Left lung (tissue), 10 donors: Measurements from ENCODE around the gene MAP3K13. TPM values are rescaled to one million over a fixed set of nuclear protein-coding genes. Genes with fewer than 3 reads are reported as not detected.

Experiments used
- ATAC-seq: fragments of 200-7000 bp; cut with Tn5 transposase; one replicate; pipeline ENCODE4 v1.9.1; 2020; ENCODE audit warnings: moderate library complexity
- DNase-seq, 4 donors: peaks; one replicate each; pipeline ENCODE4 v3.0.0-alpha.2; 2013 to 2020
- H3K27ac ChIP-seq, 2 donors: fragments of 200-600 bp; sonication (generic) in 1 of 2; one replicate each; pipeline versions ENCODE4 v1.5.0 to v1.8.0; 2020 to 2021
- H3K27me3 ChIP-seq, 2 donors: fragments of 200-600 bp; sonication (generic) in 1 of 2; one replicate each; pipeline versions ENCODE4 v1.5.0 to v1.8.0; 2020 to 2021
- H3K36me3 ChIP-seq, 2 donors: fragments of 200-600 bp; sonication (generic) in 1 of 2; one replicate each; pipeline versions ENCODE4 v1.5.0 to v1.8.0; 2020 to 2021
- H3K4me1 ChIP-seq, 2 donors: fragments of 200-600 bp; one replicate each; pipeline ENCODE4 v1.8.0; 2021
- H3K4me3 ChIP-seq, 2 donors: fragments of 200-600 bp; sonication (generic) in 1 of 2; one replicate each; pipeline versions ENCODE4 v1.5.0 to v1.8.0; 2020 to 2021; ENCODE audit warnings: mild to moderate bottlenecking in 1 of 2
- H3K9me3 ChIP-seq, 2 donors: fragments of 200-600 bp; sonication (generic) in 1 of 2; one replicate each; pipeline versions ENCODE4 v1.5.0 to v1.8.0; 2020 to 2021
- CTCF ChIP-seq, 2 donors: fragments of 200-600 bp; sonication (generic) in 1 of 2; IDR thresholded peaks; one replicate each; pipeline versions ENCODE4 v1.5.0 to v1.8.0; 2021; ENCODE audit warnings: antibody characterized with exemption in 2 of 2
- intact Hi-C, 2 donors: fragments of 100-400 bp; cut with DNase I; formaldehyde crosslinking; loops; one replicate each; pipeline versions ENCODE4 v1.11.2 to v1.14.2; 2022
- polyA plus RNA-seq, 6 donors: library from polyadenylated mRNA; unstranded; fragments of 120-200 nt; gene quantifications; one replicate each; pipeline ENCODE4 v1.2.1, GENCODE V29; 2013; ENCODE audit not compliant: insufficient read length in 6 of 6
- total RNA-seq, 2 donors: library from RNA; stranded (reverse); fragmentation: NEBNext Ultra II Directional; extraction: Animal tissue kit (Norgen Biotek cat#: 25700); gene quantifications; one replicate each; pipeline ENCODE4 v1.2.1, GENCODE V29; 2021
- donor health status: DM: no; HTN: yes; CAD: no.
- donor health status: DM: no; HTN: no; CAD: no.

The MAP3K13 gene
- total and polyA plus RNA-seq, 8 donors = 34.5 to 48.0 (median 44.2) TPM

DNA sequence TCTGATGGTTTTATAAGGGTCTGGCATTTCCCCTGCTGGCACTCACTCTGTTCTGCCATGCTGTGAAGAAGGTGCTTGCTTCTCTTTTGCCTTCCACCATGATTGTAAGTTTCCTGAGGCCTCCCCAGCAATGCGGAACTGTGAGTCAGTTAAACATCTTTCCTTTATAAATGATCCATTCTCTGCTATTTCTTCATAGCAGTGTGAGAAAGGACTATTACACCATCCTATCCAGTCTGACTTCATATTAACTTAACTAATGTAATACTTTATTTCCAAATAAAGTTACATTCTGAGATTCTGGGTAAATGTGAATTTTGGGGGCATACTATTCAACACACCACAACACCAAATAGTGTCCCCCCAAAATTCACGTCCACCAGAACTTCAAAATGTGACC is 22.2 kb upstream of the MAP3K13 start:
- ATAC-seq = no peak
- no peak for DNase-seq
- no peaks in the 10 kb centered on the region for H3K27me3 ChIP-seq

GRCh38 chr3:185341616-185342458 is 21.1 kb upstream of the MAP3K13 start:
- Histone ChIP-seq H3K4me1 (peaks cover 0 to 20% of the 10 kb centered on the region in 2 donors), H3K27me3 (no peaks in the 10 kb centered on the region), H3K4me3 (no peak overlapping the region), H3K36me3 (no peaks in the 10 kb centered on the region), H3K27ac (no peak overlapping the region), H3K9me3 (no peaks in the 10 kb centered on the region)
- DNase-seq (no peak), ATAC-seq (peak; percentile 39)
- intact Hi-C loops = no loop called here
- no peak for TF ChIP-seq CTCF (IDR thresholded peaks at IDR 0.05)

More for the DNA sequence above, 22.2 kb upstream of the MAP3K13 start:
- H3K36me3 ChIP-seq = no peaks in the 10 kb centered on the region
- no peak for TF ChIP-seq CTCF (IDR thresholded peaks at IDR 0.05)
- H3K4me3 ChIP-seq = no peak overlapping the region
- no peak overlapping the region for H3K27ac ChIP-seq
- H3K4me1 ChIP-seq = peaks cover 4 to 20% of the 10 kb centered on the region in 2 donors
- no peaks in the 10 kb centered on the region for H3K9me3 ChIP-seq
- intact Hi-C loops = no loop called here

DNA sequence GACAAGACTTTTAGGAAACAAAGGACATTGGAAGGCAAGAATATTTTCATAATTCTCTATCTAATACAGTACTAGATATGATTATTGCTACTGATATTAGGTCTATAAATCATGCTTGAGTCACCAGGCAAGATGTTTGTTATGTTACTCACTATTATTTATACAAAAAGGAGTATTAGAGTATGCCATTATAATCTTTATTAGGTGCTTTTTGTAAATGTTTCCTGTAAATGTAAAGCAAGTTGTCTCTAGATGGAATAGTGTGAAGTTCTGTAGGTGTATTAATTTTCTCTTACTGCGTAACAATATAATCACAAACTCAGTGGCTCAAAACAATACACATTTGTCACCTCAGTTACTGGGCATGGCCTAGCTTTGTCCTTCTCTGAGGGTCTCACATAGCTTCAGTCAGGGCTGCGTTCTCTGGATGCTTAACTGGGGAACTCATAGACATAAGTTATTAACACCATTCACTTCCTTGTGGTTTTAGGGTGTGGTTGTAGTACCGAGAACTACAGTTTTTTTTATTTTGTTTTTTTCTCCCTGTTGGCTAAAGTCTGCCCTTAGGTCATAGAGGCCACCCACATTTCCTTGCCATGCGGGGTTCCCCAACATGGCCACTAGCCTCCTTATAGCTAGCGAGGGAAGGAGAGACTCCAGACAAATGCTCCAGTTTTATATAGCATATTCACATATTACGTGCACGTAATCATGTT is 20.3 kb upstream of the MAP3K13 start:
- H3K36me3 ChIP-seq = no peaks in the 10 kb centered on the region
- no peak for DNase-seq
- intact Hi-C loops = no loop called here
- no peak overlapping the region for H3K4me3 ChIP-seq
- H3K9me3 ChIP-seq = no peaks in the 10 kb centered on the region
- TF ChIP-seq CTCF (IDR thresholded peaks at IDR 0.05) = no peak
- peaks cover 0 to 20% of the 10 kb centered on the region in 2 donors for H3K4me1 ChIP-seq
- peak; percentile 71 for ATAC-seq
- no peak overlapping the region for H3K27ac ChIP-seq
- no peaks in the 10 kb centered on the region for H3K27me3 ChIP-seq

GRCh38 chr3:185347399-185347798 is 15.5 kb upstream of the MAP3K13 start:
- TF ChIP-seq CTCF (IDR thresholded peaks at IDR 0.05) = no peak
- peaks cover 0 to 10% of the 10 kb centered on the region in 2 donors for H3K4me1 ChIP-seq
- H3K27me3 ChIP-seq = no peaks in the 10 kb centered on the region
- ATAC-seq (no peak), DNase-seq (no peak)
- no peaks in the 10 kb centered on the region for H3K36me3 ChIP-seq
- H3K9me3 ChIP-seq = no peaks in the 10 kb centered on the region
- H3K27ac ChIP-seq = no peak overlapping the region
- H3K4me3 ChIP-seq = no peak overlapping the region
- intact Hi-C loops = no loop called here

DNA sequence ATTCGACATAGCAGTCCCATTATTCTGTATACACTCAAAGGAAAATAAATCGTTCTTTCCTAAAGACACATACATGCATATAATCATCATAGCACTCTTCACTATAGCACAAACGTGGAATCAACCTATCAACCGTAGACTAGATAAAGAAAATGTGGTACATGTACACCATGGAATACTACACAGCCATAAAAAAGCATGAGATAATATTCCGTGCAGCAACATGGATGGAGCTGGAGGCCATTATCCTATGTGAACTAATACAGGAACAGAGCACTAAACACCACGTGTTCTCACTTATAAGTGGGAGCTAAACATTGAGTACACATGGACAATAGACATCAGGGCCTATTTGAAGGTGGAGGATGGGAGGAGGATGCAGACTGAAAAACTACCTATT is 12.1 kb upstream of the MAP3K13 start:
- no peak overlapping the region for H3K4me3 ChIP-seq
- DNase-seq (no peak), ATAC-seq (no peak)
- H3K9me3 ChIP-seq = no peaks in the 10 kb centered on the region
- H3K4me1 ChIP-seq = no peaks in the 10 kb centered on the region
- intact Hi-C loops = no loop called here
- no peaks in the 10 kb centered on the region for H3K36me3 ChIP-seq
- no peaks in the 10 kb centered on the region for H3K27me3 ChIP-seq
- no peak overlapping the region for H3K27ac ChIP-seq
- TF ChIP-seq CTCF (IDR thresholded peaks at IDR 0.05) = no peak
